ENCODE data around the gene GNMT.
"Not testable (repeated sequence)": the region's sequence is repeated elsewhere in the genome, so short reads cannot be mapped to it uniquely, and the experiment has no call there.

GNMT gene

GRCh38 chr6:42978839-42979522 lies 18.4 kb downstream of the GNMT start, which contains the start of gene PEX6:
TSS of gene PEX6 (minus strand) at chr6:42979181. CDS start at chr6:42979150, 31 bp downstream.
- peak; percentile 84 for DNase-seq

DNA sequence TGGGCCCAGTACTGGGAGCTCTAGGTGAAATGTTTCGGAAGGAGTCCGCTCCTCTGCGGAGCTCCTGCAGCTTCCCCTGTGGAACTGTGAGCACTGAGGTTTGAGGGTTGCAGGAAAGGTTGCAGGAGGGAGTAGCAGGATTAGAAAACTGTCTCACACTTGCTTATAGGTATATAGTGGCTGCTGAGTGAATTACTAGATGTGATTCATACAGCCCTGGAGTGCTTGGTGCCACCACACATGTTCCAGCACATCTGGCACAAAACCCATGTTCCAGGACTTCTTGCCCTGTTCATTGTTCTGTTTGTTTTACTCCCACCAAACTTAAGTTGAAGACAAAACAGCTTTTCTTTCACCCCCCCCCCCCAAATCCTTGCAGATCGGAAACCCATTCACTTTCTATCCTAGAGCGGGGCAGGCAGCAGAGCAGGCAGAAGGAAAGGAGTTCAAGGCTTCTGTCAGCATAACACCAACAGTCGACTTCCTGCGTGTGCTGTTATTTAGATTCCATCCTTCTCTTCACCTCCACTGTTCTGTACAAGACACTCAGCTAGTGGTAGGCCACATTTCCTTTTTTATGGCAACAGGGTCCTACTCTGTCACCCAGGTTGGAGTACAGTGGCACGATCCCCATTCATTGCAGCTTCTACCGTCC lies 19.1 kb downstream of the GNMT start:
- no peak for DNase-seq

GRCh38 chr6:42981836-42982235 lies 21.3 kb downstream of the GNMT start:
- no peak for DNase-seq

DNA sequence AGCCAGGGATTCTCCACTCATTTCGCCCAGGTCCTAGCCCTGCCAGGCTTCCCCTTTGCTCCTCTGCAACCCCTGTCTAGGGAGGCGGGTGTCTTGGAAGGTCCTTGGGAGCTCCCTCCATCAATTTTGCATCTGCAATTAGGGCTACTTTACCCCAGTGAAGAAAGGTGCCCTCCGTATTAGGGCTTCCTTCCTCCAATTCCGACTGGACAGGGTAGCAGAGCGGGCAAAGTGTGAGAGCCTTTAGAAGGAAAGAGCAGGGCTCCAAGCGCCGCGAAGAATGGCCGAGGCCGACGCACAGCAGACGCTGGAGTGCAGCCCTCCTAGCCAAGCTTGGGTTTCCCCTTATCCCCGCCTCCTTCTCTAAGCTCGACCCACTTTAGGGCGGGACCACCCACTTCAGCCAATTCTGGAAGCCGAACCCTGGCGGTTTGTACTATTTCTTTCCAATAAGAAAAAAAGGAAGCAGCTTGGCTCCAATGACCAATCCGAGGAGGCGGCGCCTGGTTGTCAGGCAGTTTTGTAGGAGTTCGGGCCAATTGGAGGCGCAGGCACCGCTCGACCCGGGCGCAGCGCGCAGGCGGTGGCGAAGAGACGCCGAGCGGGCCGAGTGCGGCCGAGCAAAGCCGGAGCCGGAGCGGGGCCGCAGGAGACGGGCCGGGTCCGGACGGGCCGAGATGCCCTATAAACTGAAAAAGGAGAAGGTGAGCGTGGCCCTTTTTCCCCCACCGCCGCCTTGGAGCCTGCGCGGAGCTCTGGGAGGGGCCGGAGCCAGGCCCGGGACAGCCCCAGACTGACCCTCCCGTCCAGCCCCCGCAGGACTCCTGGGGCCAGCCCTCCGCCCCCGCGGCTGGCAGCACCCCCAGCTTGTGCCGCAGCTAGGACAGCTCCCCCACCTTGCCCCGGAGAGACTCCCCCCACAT lies 23.7 kb downstream of the GNMT start, which contains the start of gene PPP2R5D:
TSS of gene PPP2R5D (plus strand) at position 570 of the 923 bp plus-strand sequence. CDS start at position 678, 108 bp downstream.
- peak; percentile 99 for DNase-seq

DNA sequence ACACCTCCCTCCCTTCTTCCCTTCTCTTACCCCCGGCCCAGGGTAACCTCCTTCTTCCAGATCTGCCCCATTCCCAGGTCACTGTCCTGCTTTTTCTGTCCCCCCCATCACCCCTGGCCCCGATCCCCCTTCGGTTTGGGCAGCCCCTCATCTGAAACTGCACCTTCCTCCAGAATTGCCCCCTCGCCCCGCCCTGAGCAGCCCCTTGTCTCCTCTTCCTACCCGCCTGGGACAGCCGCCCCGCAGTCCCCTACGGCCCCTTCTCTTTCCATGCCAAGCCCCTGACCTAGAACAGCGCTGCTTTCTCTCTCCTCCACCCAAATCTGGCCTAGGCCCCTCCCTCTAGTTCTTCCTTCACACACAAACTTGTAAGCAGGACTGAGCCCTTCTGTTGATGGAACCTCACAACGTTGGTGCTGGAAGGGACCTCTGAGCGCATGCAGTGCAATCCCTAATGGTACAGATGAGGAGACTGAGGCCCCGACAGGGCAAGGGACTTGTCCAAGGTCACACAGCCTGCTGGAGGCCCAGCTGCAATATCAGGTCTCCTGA lies 24.4 kb downstream of the GNMT start:
- DNase-seq, result peak; percentile 5

- DNase-seq, result no peak
Observed at GRCh38 chr6:42987533-42988451, 27.2 kb downstream of the GNMT start.

DNA sequence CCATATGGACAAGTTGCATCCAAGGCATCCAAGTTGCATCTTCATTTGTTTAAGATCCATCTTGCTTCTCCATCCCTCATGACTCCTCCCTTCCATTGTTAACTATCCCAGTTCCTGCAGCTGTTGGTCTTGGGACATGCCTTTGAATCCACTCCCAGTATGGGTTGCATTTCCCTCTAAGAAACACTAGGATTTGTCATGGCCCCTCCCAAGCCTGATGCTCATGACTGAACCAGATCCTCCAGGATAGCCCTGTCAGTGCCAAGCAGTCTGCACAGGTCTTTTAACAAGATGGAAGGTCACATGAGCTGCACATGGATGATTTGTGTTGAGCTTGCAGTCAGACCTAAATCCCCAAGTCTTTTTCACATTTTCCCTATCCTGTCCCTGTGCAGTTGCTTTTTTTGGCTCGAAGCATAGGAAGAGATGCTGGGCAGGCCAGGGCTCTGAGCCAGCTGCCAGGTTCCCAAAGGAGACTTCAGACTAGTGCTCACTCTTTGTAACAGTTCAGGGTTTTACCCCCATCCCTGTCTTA lies 28.0 kb downstream of the GNMT start:
- DNase-seq, result no peak

DNA sequence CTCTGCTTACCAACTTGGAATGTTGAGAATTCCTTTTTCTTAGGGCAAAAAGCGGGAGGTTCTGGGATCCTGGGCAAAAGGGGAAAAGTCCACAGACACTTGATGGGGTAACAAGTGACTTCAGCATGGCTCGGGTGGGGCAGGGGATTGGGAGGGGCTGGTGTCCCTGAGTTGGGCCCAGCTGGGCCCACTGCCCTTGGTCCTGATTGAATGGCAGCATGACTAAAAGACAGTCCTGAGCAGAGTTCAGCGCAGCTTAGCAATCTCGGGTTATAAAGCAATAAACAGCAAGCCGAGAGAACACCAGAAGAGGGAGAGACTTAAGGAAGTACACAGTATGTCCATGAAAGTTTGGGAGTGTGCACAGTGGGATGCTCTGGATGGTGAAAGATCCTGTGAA lies 29.4 kb downstream of the GNMT start:
- DNase-seq, result no peak

GRCh38 chr6:42993445-42993844 lies 32.9 kb downstream of the GNMT start:
- no peak for DNase-seq

- DNase-seq, result no peak
Observed at GRCh38 chr6:42996513-42996912, 36.0 kb downstream of the GNMT start.

- DNase-seq, result not testable (repeated sequence)
Observed at GRCh38 chr6:42998205-42998604, 37.7 kb downstream of the GNMT start.

DNA sequence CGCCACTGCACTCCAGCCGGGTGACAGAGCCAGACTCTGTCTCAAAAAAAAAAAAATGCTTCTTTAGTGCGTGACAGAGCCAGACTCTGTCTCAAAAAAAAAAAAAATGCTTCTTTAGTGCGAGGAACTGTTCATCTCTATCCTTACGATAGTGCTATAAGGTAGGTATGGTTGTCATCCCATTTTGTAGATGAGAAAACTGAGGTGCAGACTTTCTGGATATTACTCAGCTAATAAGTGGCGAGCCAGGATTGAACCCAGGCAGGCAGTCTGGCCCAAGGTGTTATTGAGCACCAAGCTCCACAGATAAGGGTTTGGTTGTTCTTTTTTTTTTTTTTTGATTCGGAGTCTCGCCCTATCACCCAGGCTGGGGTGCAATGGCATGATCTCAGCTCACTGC lies 41.3 kb downstream of the GNMT start:
- no peak for DNase-seq

GRCh38 chr6:43005844-43006243 lies 45.3 kb downstream of the GNMT start:
- DNase-seq, result no peak

GRCh38 chr6:43006251-43006650 lies 45.7 kb downstream of the GNMT start:
- no peak for DNase-seq

GRCh38 chr6:43007126-43007525 lies 46.6 kb downstream of the GNMT start:
- DNase-seq, result no peak

GRCh38 chr6:43009124-43009523 lies 48.6 kb downstream of the GNMT start:
- DNase-seq, result no peak

GRCh38 chr6:43011207-43011606 lies 50.7 kb downstream of the GNMT start:
- no peak for DNase-seq

GRCh38 chr6:43012364-43012763 lies 51.8 kb downstream of the GNMT start:
- DNase-seq, result no peak

DNA sequence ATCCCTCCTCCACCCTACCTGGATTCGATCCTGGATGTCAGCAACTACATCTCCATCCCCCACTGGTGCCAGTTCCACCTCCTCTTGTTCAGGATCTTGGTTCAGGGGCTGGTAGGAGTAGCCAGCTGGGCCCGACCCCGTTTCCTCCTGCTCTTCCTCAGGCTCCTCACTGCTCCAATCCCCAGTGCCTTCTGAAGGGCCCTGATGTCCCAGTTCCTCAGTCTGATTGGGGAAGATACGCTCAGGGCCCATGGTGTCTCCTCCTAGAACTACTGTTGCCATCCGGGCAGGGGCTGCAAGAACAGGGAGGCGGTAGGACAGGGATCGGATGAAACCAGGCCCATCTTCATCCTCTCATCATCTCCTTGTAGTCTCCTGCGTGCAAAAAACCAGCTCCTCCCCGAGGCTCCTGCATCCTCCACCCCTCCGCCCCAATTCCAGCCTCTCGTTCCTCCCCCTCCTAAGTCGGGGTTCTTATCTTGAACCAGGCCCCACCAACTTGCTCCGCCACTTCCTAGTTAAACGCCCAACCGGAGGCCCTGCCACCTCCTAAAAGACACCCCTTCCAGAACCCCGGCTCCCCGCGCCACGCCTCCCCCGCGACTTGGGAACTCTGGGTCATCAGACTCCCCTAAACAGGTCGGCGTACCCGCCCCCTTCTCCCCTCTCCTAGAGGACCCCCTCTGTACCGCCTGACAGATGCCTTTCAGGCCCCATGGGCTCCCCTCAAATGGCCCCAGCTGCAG lies 52.7 kb downstream of the GNMT start:
- no peak for DNase-seq
